LHCN-M2 (cell line): ENCODE measurements around the gene MRPL41. TPM values are rescaled to one million over a fixed set of nuclear protein-coding genes. Genes with fewer than 3 reads are reported as not detected.
A peak's percentile ranks its signal among the peaks of the same experiment; 100 is the strongest.
"Not testable (repeated sequence)": the region's sequence is repeated elsewhere in the genome, so short reads cannot be mapped to it uniquely, and the experiment has no call there.

ENCODE experiments used
- DNase-seq: peaks from one replicate; pipeline ENCODE4 v3.0.0-alpha.2; 2012; ENCODE audit warnings: low read depth
- polyA plus RNA-seq: library from polyadenylated mRNA; unstranded; fragments of >200 nt; gene quantifications from one replicate; pipeline ENCODE4 v1.2.1, GENCODE V29; 2012; ENCODE audit warnings: missing spikeins
- total RNA-seq: library from RNA; depleted of rRNA; stranded (reverse); fragments of >200 nt; gene quantifications from 2 replicates; pipeline ENCODE4 v1.2.3, GENCODE V29; 2014; rRNA removed

Gene MRPL41
- 63.0 and 66.9 TPM in 2 replicates for total RNA-seq
- 87.6 TPM for polyA plus RNA-seq

- peak; percentile 77 for DNase-seq
Observed at GRCh38 chr9:137551264-137552021, at the start of gene MRPL41. Gene MRPL41 (plus strand): TSS chr9:137551879. CDS start chr9:137552082, 203 bp downstream.

GRCh38 chr9:137502008-137502911 lies 49.4 kb upstream of the MRPL41 start:
- no peak for DNase-seq

GRCh38 chr9:137504432-137504777 lies 47.3 kb upstream of the MRPL41 start:
- no peak for DNase-seq

GRCh38 chr9:137505421-137506140 lies 46.1 kb upstream of the MRPL41 start:
- DNase-seq = no peak

GRCh38 chr9:137506274-137506673 lies 45.4 kb upstream of the MRPL41 start:
- no peak for DNase-seq

GRCh38 chr9:137506702-137507171 lies 44.9 kb upstream of the MRPL41 start:
- DNase-seq = peak; percentile 13

- no peak for DNase-seq
Observed at GRCh38 chr9:137509198-137509597, 42.5 kb upstream of the MRPL41 start.

- not testable (repeated sequence) for DNase-seq
Observed at GRCh38 chr9:137511126-137511525, 40.6 kb upstream of the MRPL41 start.

- no peak for DNase-seq
Observed at GRCh38 chr9:137511758-137512463, 39.8 kb upstream of the MRPL41 start.

- not testable (repeated sequence) for DNase-seq
Observed at GRCh38 chr9:137513136-137513535, 38.5 kb upstream of the MRPL41 start.

- not testable (repeated sequence) for DNase-seq
Observed at GRCh38 chr9:137513801-137514570, 37.7 kb upstream of the MRPL41 start.

- DNase-seq = no peak
Observed at GRCh38 chr9:137514691-137515337, 36.9 kb upstream of the MRPL41 start.

GRCh38 chr9:137515338-137515724 lies 36.3 kb upstream of the MRPL41 start:
- no peak for DNase-seq

- DNase-seq = no peak
Observed at GRCh38 chr9:137516144-137516917, 35.3 kb upstream of the MRPL41 start.

GRCh38 chr9:137518661-137519459 lies 32.8 kb upstream of the MRPL41 start:
- not testable (repeated sequence) for DNase-seq

GRCh38 chr9:137519553-137519952 lies 32.1 kb upstream of the MRPL41 start:
- no peak for DNase-seq

GRCh38 chr9:137520614-137521404 lies 30.9 kb upstream of the MRPL41 start:
- no peak for DNase-seq
